Stimulated activated CD4-positive, alpha-beta T cell treated with anti-CD3 and anti-CD28 coated beads, Interleukin-2, amount 100 ng/mL, for 4 hours (primary cell): ENCODE data around the gene FANCL.
"Not testable (repeated sequence)": the region's sequence is repeated elsewhere in the genome, so short reads cannot be mapped to it uniquely, and the experiment has no call there.

Experiments used
- DNase-seq: peaks from one replicate; pipeline ENCODE4 v3.0.0-alpha.2; 2020; ENCODE audit warnings: low read depth

FANCL gene

GRCh38 chr2:58240670-58241545 is at the start of gene FANCL:
FANCL (minus strand) TSS chr2:58241325; CDS start chr2:58241313, 12 bp downstream.
- DNase-seq = peak; percentile 41

- no peak for DNase-seq
Measured at GRCh38 chr2:58289029-58289428, 47.9 kb upstream of the FANCL start.

DNA sequence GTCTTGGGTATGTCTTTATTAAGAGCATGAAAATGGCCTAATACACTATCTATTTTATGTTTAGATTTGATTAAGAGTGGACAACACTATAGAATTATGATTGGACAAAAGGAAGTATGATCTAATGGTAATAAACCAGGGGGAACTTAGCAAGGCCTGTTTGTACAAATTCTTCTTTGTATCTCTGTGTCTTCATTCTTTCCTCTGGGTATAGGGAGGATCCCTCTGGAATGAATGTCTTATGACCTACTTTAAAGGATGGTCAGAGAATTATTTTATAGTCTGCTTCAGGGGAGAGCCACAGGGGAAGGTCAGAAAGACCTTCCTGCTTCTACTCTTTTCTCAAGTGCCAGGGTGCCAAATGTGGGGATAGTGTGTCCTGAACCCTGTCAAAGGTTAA is 42.8 kb upstream of the FANCL start:
- DNase-seq = no peak

DNA sequence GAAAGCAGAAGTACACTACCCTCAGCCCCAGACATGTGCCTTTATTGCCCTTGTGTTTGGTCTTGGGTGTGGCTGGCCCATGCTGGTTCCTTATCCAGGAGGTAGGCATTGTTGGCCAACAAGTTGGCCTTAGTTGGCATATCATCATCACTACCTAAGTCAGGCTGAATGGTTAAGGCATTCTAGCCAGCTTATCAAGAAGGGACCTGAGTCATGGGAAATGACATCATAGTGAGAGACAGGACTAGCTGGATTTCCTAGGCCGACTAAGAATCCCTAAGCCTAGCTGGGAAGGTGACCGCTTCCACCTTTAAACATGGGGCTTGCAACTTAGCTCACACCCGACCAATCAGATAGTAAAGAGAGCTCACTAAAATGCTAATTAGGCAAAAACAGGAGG is 34.0 kb upstream of the FANCL start:
- not testable (repeated sequence) for DNase-seq

DNA sequence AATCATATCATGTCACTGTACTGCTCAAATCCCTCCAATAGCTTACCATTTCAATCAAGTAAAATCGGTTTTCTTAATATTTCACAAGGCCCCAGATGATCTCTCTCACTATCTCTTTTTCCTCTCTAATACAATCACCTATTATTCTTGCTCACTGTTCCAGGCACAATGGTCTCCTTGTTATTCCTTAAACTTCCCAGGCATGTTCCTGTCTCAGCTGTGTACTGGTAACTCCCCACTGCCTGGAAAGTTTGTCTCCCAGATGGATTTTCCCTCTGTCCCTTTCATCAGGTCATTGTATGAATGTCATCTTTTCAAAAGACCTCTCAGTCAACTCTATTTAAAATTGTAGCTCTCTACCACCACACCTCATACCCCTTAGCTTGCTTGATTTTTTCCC is 30.7 kb upstream of the FANCL start:
- DNase-seq = no peak

DNA sequence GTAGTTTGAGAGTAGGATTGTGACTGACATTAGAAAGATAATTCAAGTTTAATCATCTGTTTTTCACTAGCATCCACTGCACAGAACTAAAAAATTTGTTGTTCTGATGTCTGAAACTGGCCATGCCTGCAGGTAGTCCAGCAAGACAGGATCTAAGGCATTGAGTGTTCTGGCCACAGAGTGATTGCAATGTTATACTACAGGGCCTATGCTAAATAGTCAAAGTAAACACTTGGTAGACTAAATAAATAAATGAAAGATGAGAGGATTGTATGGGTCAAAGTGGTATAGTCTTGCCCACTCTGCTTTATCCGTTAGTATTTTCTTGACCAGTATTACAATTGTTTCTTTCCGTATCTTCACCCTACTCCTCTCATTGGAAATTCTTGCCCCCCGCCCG is 27.6 kb upstream of the FANCL start:
- no peak for DNase-seq

DNA sequence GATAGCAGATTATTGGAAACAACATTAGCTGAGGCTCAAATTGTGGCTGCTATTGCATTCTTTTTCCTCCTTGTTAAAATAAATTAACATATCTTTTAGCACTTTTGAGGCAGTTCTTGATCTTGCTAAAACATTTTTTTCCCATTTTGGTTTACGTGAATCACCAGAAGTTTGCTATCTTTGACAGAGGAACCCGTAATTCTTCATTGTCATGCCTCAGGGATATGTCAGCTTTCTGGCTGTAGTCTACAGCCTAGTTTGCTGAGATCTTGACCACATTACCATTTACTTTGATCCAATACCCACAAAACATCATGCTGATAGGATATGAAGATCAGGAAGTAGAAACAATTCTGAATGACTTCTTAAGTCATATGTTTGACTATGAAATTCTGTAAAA is 25.1 kb upstream of the FANCL start:
- DNase-seq = no peak

- DNase-seq = no peak
Measured at GRCh38 chr2:58261209-58261608, 20.1 kb upstream of the FANCL start.

DNA sequence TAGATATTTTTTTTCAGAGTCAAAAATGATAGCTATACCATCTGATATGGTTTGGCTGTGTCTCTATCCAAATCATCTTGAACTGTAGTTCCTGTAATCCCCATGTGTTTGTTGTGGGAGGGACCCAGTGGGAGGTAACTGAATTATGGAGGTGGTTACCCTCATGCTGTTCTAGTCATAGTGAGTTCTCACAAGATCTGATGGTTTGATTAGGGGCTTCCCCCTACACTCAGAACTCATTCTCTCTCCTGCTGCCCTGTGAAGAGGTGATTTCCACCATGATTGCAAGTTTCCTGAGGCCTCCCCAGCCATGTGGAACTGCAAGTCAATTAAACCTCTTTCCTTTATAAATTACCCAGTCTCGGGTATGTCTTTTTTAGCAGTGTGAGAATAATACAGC is 17.3 kb upstream of the FANCL start:
- DNase-seq = not testable (repeated sequence)

GRCh38 chr2:58251331-58252201 is 10.4 kb upstream of the FANCL start:
- DNase-seq = not testable (repeated sequence)

- DNase-seq = no peak
Measured at GRCh38 chr2:58241546-58241864, 380 bp upstream of the FANCL start.

- DNase-seq = no peak
Measured at GRCh38 chr2:58239243-58239925, 1.7 kb downstream of the FANCL start.

GRCh38 chr2:58237741-58238140 is 3.4 kb downstream of the FANCL start:
- no peak for DNase-seq

DNA sequence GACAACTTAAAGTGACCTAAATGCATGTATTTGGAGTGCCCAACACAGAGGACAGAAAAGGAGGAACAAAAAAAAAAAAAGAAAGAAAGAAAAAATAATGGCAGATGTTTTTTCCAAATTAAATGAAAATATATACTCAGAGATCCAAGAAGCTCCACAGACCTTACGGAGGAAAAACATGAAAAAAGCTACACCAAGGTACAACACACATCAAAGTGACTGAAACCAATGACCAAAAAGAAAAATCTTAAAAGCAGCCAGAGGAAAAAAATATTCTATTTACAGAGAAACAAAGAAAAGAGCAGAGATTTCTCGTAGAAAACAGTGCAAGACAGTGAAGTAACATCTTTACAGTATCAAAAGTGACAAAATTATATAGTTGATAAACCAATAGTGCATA is 5.1 kb downstream of the FANCL start:
- no peak for DNase-seq

GRCh38 chr2:58235170-58235569 is 6.0 kb downstream of the FANCL start:
- DNase-seq = no peak

GRCh38 chr2:58228299-58228698 is 12.8 kb downstream of the FANCL start:
- DNase-seq = no peak

- DNase-seq = no peak
Measured at GRCh38 chr2:58227171-58227917, 13.8 kb downstream of the FANCL start.

DNA sequence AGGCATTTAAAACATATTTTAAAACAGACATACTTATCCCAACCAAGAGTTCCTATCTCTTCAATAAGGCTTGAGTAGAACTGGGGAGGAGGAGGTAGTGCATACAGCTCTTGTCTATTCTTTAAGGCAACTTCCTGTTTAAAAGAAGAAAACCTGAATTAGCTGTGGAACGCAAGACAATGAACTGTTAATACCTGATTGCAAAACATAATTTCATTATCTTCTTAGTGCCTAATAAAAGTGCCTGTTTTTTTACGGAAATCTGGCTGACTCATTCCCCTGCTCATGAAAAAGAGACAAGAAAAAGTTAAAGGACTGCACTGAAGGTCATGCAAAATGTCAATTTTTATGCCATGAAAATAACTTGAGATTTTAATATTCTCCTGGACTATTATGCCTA is 19.2 kb downstream of the FANCL start:
- no peak for DNase-seq

DNA sequence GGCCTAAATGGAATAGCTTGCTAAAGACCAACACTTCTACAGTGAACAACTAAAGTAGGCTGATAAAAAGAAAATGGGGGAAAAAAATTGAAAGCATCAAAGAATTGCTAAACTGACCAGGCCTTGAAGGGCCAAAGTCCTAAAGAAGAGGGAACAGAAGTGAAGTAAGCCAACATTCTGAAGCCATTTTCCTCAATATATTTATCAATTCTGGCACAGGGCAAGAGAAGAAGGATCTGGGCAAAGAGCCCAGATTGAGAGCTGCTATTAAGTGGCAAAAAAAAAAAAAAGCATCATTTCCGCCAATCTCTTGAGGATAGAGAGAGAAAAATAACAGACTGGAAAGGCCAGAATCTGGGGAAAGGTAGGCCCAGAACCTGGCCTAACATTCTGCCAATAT is 25.7 kb downstream of the FANCL start:
- no peak for DNase-seq

DNA sequence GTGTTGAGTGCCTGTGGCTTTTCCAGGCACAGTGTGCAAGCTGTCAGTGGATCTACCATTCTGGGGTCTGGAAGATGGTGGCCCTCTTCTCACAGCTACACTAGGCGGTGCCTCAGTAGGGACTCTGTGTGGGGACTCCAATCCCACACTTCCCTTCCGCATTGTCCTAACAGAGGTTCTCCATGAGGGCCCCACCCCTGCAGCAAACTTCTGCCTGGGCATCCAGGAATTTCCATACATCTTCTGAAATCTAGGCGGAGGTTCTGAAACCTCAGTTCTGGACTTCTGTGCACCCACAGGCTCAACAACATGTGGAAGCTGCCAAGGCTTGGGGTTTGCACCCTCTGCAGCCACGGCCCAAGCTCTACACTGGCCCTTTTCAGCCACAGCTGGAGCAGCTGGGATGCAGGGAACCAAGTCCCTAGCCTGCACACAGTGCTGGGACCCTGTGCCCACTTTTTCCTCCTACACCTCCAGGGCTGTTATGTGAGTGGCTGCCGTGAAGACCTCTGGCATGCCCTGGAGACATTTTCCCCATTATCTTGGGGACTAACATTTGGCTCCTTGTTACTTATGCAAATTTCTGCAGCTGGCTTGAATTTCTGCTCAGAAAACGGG is 30.1 kb downstream of the FANCL start:
- not testable (repeated sequence) for DNase-seq

DNA sequence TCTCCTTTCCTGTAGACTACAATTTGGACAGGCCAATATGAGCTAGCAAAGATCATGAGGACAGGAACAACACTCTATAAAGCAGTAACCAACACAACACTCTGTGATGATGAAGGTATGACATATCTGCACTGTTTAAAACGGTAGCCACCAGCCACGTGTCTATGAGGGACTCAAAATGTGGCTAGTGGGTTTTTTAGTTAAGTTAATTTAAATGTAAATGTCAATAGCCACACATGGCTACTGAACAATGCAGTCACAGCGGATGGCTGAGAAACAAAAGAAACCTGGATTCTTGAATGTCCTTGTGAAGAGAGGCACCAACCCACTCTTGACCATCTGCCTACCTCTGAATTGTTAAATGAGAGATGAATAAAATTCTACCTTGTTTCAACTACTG is 33.9 kb downstream of the FANCL start:
- DNase-seq = no peak
